Activated CD4-positive, CD25-positive, alpha-beta regulatory T cell treated with anti-CD3 and anti-CD28 coated beads, Interleukin-2, amount 50 U/mL, for 72 hours (primary cell): Measurements from ENCODE around the gene PEX12.
"Not testable (repeated sequence)": the region's sequence is repeated elsewhere in the genome, so short reads cannot be mapped to it uniquely, and the experiment has no call there.

Experiments used
- DNase-seq: peaks from one replicate; pipeline ENCODE4 v3.0.0; 2021

Gene PEX12

GRCh38 chr17:35578197-35578928, at the start of gene PEX12:
PEX12 (minus strand) TSS chr17:35578571; CDS start chr17:35578021, 550 bp downstream.
- peak; percentile 77 for DNase-seq

GRCh38 chr17:35627417-35627816, 49.0 kb upstream of the PEX12 start:
- DNase-seq, result no peak

- DNase-seq, result no peak
Measured at GRCh38 chr17:35621768-35622167, 43.4 kb upstream of the PEX12 start.

GRCh38 chr17:35618628-35619027, 40.3 kb upstream of the PEX12 start:
- no peak for DNase-seq

GRCh38 chr17:35617505-35617904, 39.1 kb upstream of the PEX12 start:
- no peak for DNase-seq

- no peak for DNase-seq
Measured at GRCh38 chr17:35616536-35616935, 38.2 kb upstream of the PEX12 start.

GRCh38 chr17:35614810-35615209, 36.4 kb upstream of the PEX12 start:
- no peak for DNase-seq

GRCh38 chr17:35612924-35613521, 34.7 kb upstream of the PEX12 start:
- no peak for DNase-seq

GRCh38 chr17:35610746-35611145, 32.4 kb upstream of the PEX12 start:
- DNase-seq, result not testable (repeated sequence)

GRCh38 chr17:35609831-35610230, 31.5 kb upstream of the PEX12 start:
- DNase-seq, result no peak

GRCh38 chr17:35607239-35607847, 29.0 kb upstream of the PEX12 start:
- DNase-seq, result no peak

- no peak for DNase-seq
Measured at GRCh38 chr17:35605678-35606077, 27.3 kb upstream of the PEX12 start.

- DNase-seq, result no peak
Measured at GRCh38 chr17:35603674-35604073, 25.3 kb upstream of the PEX12 start.

GRCh38 chr17:35597604-35598003, 19.2 kb upstream of the PEX12 start:
- DNase-seq, result no peak

GRCh38 chr17:35596530-35597233, 18.3 kb upstream of the PEX12 start:
- no peak for DNase-seq

- DNase-seq, result no peak
Measured at GRCh38 chr17:35596072-35596471, 17.7 kb upstream of the PEX12 start.

- no peak for DNase-seq
Measured at GRCh38 chr17:35588196-35588920, 10.0 kb upstream of the PEX12 start.

GRCh38 chr17:35587074-35587961, 8.9 kb upstream of the PEX12 start, which contains the start of gene AP2B1:
AP2B1 (plus strand) TSS chr17:35587322; CDS start chr17:35594031, 6,709 bp downstream.
- peak; percentile 98 for DNase-seq

- no peak for DNase-seq
Measured at GRCh38 chr17:35586569-35587073, 8.2 kb upstream of the PEX12 start.

GRCh38 chr17:35584061-35584460, 5.7 kb upstream of the PEX12 start:
- DNase-seq, result no peak

- DNase-seq, result no peak
Measured at GRCh38 chr17:35578929-35579432, 610 bp upstream of the PEX12 start.
